HEK293T (cell line): ENCODE measurements around the gene STYXL1.

ENCODE experiments used
- CTCF ChIA-PET: fragments of 350-600 bp; formaldehyde crosslinking; extraction: SDS; loops from one replicate; lab custom pipeline; 2021; ENCODE audit warnings: antibody characterized with exemption, inconsistent platforms; lab: Yijun Ruan, JAX
- POLR2A ChIA-PET: fragments of 350-600 bp; formaldehyde crosslinking; extraction: SDS; loops from one replicate; lab custom pipeline; 2020; ENCODE audit warnings: antibody characterized with exemption, inconsistent platforms; lab: Yijun Ruan, JAX
- DNase-seq: peaks from one replicate; pipeline ENCODE4 v3.0.0; 2012; ENCODE audit warnings: mixed read lengths; ENCODE audit errors: extremely low spot score
- ARNT ChIP-seq: fragments of 450-650 bp; IDR thresholded peaks from 2 replicates; pipeline ENCODE4 v1.6.1; 2017; ENCODE audit warnings: mild to moderate bottlenecking
- BHLHE40 ChIP-seq: fragments of 450-650 bp; IDR thresholded peaks from 2 replicates; pipeline ENCODE4 v1.6.1; 2016; ENCODE audit warnings: mild to moderate bottlenecking, moderate library complexity, borderline replicate concordance
- CTBP1 ChIP-seq: fragments of 450-650 bp; IDR thresholded peaks from 2 replicates; pipeline ENCODE4 v1.6.1; 2016; ENCODE audit warnings: borderline replicate concordance
- ELF4 ChIP-seq: fragments of 450-650 bp; IDR thresholded peaks from 2 replicates; pipeline ENCODE4 v1.6.1; 2017; ENCODE audit warnings: antibody characterized with exemption
- FOXA1 ChIP-seq: fragments of 450-650 bp; IDR thresholded peaks from 2 replicates; pipeline ENCODE4 v1.6.1; 2016; ENCODE audit warnings: mild to moderate bottlenecking
- FOXK2 ChIP-seq: fragments of 450-650 bp; IDR thresholded peaks from 2 replicates; pipeline ENCODE4 v1.6.1; 2016; ENCODE audit warnings: mild to moderate bottlenecking
- FOXM1 ChIP-seq: fragments of 450-650 bp; IDR thresholded peaks from 2 replicates; pipeline ENCODE4 v1.6.1; 2017; ENCODE audit warnings: mild to moderate bottlenecking, borderline replicate concordance
- HDGF ChIP-seq: fragments of 450-650 bp; IDR thresholded peaks from 2 replicates; pipeline ENCODE4 v1.6.1; 2017; ENCODE audit warnings: antibody characterized with exemption, borderline replicate concordance
- L3MBTL2 ChIP-seq: fragments of 450-650 bp; conservative IDR thresholded peaks from 2 replicates; pipeline ENCODE4 v1.6.1; 2016; ENCODE audit warnings: mild to moderate bottlenecking
- LEF1 ChIP-seq: fragments of 450-650 bp; IDR thresholded peaks from 2 replicates; pipeline ENCODE4 v1.6.1; 2017; ENCODE audit warnings: mild to moderate bottlenecking, borderline replicate concordance
- NFRKB ChIP-seq: fragments of 450-650 bp; IDR thresholded peaks from 2 replicates; pipeline ENCODE4 v1.6.1; 2016; ENCODE audit warnings: mild to moderate bottlenecking, moderate library complexity
- SP1 ChIP-seq: fragments of 450-650 bp; IDR thresholded peaks from 2 replicates; pipeline ENCODE4 v1.6.1; 2017
- SUZ12 ChIP-seq: fragments of 450-650 bp; IDR thresholded peaks from 2 replicates; pipeline ENCODE4 v1.6.1; 2016; ENCODE audit warnings: mild to moderate bottlenecking
- TARDBP ChIP-seq: fragments of 450-650 bp; IDR thresholded peaks from 2 replicates; pipeline ENCODE4 v1.6.1; 2016
- ZNF384 ChIP-seq: fragments of 450-650 bp; IDR thresholded peaks from 2 replicates; pipeline ENCODE4 v1.6.1; 2016
- TF ChIP-seq, protein P1 (sequence below): fragments of 450-650 bp; IDR thresholded peaks from 2 replicates; pipeline ENCODE4 v1.6.1; 2016

Gene STYXL1

DNA sequence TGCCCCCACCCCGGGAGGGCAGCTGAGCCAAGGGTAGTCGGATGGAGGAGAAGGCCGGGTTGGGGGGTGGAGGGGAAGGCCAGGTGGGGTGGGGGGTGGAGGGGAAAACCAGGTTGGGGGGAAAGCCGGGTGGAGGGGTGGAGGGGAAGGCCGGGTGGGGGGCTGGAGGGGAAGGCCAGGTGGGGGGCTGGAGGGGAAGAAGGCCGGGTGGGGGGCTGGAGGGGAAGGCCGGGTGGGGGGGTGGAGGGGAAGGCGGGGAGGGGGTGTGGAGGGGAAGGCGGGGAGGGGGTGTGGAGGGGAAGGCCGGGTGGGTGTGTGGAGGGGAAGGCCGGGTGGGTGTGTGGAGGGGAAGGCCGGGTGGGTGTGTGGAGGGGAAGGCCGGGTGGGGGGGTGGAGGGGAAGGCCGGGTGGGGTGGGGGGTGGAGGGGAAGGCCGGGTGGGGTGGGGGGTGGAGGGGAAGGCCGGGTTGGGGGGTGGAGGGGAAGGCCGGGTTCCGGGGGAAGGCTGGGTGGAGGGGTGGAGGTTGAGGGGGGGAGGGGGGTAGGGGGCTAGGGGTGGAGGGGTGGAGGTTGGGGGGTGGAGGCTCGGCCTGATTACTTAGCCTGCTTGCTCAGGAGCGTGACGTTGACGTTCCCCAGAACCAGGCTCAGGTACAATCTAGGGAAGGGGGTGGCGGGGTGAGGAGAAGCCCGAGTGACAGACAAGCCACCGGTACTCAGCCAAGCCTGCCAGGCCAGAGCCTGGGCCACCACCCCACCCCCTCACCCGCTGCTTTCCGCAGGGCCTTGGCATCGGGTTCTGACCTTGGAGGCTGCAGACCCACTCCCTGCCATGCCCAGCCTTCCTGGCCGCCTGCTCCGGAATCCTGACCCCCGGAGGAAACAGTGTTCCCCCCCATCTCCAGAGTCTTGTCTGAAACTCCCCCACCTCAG lies 59.0 kb downstream of the STYXL1 start:
- TF ChIP-seq SUZ12, result no peak
- TF ChIP-seq, protein P1, sequence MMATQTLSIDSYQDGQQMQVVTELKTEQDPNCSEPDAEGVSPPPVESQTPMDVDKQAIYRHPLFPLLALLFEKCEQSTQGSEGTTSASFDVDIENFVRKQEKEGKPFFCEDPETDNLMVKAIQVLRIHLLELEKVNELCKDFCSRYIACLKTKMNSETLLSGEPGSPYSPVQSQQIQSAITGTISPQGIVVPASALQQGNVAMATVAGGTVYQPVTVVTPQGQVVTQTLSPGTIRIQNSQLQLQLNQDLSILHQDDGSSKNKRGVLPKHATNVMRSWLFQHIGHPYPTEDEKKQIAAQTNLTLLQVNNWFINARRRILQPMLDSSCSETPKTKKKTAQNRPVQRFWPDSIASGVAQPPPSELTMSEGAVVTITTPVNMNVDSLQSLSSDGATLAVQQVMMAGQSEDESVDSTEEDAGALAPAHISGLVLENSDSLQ, result no peak
- DNase-seq, result no peak
- ChIA-PET POLR2A (interaction anchor here (1.1 kb wide), 1 partner anchor 75 kb away, joined by 4 read pairs; no protein-coding TSS in a partner anchor), CTCF (no interaction called here)

DNA sequence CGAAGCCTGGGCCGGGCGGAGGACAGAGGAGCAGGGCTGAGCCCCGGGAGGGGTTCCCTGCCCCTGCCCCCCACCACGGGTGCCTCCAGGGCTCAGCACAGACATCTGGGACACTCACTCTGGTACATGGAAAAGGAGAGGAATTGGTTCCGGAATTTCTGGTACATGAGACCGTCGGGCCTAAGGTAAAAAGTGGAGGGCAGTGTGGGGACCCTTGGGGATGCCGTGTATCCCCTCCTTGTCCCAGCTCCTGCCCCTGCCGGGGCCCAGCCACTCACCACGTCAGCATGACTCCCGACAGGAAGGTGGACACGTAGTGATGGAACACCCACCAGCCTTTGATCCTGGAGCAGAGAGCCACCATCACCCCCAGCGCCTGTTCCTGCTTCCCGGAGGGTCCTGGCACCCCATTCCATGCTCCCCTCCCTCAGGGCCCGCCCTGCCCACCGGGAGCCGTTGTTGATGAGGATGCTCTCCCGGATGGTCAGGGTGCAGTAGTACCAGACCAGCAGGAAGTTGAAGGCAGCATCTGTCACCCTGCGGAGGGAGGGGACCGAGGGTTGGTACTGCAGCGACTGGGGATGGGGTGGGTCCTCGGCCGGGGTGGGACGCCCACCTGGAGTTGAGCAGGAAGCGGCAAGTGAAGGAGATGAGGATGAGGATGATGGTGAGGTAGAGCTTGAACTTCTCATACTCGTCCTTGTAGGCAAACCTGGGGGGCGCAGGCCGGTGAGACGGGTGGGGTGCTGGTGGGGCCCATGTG lies 59.8 kb downstream of the STYXL1 start:
- POLR2A ChIA-PET, result no interaction called here
- CTCF ChIA-PET, result no interaction called here
- DNase-seq, result no peak
- TF ChIP-seq CTBP1, result no peak
- TF ChIP-seq, protein P1, result no peak
- no peak for TF ChIP-seq BHLHE40
- TF ChIP-seq FOXK2, result no peak
- TF ChIP-seq FOXA1, result no peak
- TF ChIP-seq TARDBP, result no peak
- TF ChIP-seq SUZ12, result no peak
- no peak for TF ChIP-seq FOXM1
- no peak for TF ChIP-seq SP1
- TF ChIP-seq ARNT, result no peak
- TF ChIP-seq ZNF384, result no peak
- TF ChIP-seq ELF4, result no peak
- no peak for TF ChIP-seq NFRKB
- no peak for TF ChIP-seq LEF1
- TF ChIP-seq L3MBTL2, result no peak
- TF ChIP-seq HDGF, result no peak

DNA sequence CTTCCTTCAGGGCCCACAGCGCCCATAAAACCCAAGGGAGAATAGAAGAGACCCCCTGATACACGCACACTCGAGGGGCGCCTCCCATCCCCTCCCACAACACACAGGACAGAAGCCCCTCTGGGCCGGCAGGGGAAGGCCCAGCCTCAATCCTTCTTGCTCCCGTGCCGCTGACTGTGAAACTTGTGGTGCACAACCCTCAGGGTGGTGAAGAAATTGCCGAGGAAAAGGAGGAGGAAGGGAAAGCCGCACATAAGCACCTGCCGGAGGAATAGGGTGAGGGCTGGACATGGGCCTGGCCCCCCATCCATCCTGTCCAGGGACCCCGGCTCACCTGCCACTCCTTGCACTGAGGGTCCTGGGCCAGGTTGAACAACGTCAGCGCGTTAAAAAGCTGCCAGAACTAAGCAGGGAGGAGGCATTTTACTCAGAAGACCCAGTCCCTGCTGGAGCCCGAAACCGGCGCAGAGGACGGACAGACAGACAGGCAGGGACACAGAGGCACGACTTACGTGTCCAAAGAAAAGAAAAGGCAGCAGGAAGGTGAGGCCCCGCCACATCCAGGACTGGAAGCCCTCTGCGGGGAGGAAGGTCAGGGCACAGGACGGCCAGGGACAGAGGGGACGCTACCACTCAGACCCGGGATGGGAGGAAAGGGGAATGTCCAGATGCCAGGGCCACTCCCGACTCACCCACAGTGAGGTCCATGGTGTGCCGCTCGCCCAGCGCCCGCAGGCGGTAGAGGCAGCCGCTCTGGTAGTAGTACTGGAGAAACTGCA lies 60.6 kb downstream of the STYXL1 start:
- DNase-seq, result no peak
- POLR2A ChIA-PET, result no interaction called here
- CTCF ChIA-PET, result no interaction called here
- TF ChIP-seq BHLHE40 (no peak), HDGF (no peak), SUZ12 (no peak), ELF4 (no peak), SP1 (no peak)
- TF ChIP-seq, protein P1, result no peak

DNA sequence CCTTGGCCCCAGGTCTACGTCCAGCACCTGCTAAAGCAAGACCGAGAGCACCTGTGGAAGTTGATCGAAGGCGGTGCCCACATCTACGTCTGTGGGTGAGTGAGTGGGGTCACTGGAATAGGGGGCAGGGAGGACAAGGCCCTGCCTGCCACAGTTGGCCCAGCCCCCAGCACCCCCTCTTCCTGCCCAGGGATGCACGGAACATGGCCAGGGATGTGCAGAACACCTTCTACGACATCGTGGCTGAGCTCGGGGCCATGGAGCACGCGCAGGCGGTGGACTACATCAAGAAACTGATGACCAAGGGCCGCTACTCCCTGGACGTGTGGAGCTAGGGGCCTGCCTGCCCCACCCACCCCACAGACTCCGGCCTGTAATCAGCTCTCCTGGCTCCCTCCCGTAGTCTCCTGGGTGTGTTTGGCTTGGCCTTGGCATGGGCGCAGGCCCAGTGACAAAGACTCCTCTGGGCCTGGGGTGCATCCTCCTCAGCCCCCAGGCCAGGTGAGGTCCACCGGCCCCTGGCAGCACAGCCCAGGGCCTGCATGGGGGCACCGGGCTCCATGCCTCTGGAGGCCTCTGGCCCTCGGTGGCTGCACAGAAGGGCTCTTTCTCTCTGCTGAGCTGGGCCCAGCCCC lies 61.5 kb downstream of the STYXL1 start:
- ChIA-PET CTCF (interaction anchor here (1.9 kb wide), 1 partner anchor 120 kb away, joined by 6 read pairs; no protein-coding TSS in a partner anchor), POLR2A (no interaction called here)
- no peak for TF ChIP-seq SUZ12
- no peak for DNase-seq

DNA sequence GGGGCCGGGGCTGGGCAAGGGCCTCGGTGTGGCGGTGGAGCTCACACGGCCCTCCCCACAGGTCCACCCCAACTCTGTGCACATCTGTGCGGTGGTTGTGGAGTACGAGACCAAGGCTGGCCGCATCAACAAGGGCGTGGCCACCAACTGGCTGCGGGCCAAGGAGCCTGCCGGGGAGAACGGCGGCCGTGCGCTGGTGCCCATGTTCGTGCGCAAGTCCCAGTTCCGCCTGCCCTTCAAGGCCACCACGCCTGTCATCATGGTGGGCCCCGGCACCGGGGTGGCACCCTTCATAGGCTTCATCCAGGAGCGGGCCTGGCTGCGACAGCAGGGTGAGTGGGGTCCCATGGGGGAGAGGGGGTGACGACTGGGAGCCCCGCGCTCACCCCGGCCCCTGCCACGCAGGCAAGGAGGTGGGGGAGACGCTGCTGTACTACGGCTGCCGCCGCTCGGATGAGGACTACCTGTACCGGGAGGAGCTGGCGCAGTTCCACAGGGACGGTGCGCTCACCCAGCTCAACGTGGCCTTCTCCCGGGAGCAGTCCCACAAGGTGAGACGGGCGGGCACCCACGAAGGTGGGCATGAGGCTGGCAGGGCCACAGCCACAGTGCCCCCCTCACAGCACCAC lies 62.2 kb downstream of the STYXL1 start:
- ChIA-PET POLR2A (no interaction called here), CTCF (interaction anchor here (1.9 kb wide), 1 partner anchor 119 kb away, joined by 6 read pairs; no protein-coding TSS in a partner anchor)
- no peak for DNase-seq
- TF ChIP-seq FOXA1, result no peak
- no peak for TF ChIP-seq ZNF384
- TF ChIP-seq SP1, result no peak
- no peak for TF ChIP-seq ARNT
- TF ChIP-seq SUZ12, result no peak
- TF ChIP-seq FOXK2, result no peak
- no peak for TF ChIP-seq ELF4
- TF ChIP-seq CTBP1, result no peak
- TF ChIP-seq BHLHE40, result no peak
- TF ChIP-seq NFRKB, result no peak
- TF ChIP-seq LEF1, result no peak
- no peak for TF ChIP-seq L3MBTL2
- TF ChIP-seq TARDBP, result no peak
- TF ChIP-seq FOXM1, result no peak
- TF ChIP-seq HDGF, result no peak
- TF ChIP-seq, protein P1, result no peak
